ENCODE data around the gene U2AF2. TPM values are rescaled to one million over a fixed set of nuclear protein-coding genes. Genes with fewer than 3 reads are reported as not detected.

The U2AF2 gene
- total and polyA plus RNA-seq, 9 of the 15 experiments (the other 6 are each of a cell fraction or from before 2014, with no cell fraction given), result 3.0 to 331 (median 157) TPM

DNA sequence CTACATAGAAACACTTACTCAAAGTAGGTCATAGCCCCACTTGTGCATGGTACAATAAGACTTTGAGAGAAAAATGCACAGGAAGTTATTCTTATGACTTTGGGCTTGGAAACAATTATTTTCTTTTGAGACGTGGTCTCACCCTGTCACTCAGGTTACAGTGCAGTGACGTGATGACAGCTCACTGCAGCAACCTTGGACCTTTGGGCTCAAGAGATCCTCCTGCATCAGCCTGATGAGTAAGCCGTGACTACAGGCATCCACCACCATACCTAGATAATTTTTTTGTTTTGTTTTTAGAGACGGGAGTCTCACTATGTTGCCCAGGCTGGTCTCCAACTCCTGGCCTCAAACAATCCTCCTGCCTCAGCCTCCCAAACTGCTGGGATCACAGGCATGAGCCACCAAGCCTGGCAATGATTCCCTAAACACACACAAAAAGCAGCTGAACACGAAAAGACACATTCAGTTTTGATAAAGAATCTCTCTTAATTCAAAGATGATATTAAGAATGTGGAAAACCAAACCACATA lies 65.4 kb downstream of the U2AF2 start:
- Histone ChIP-seq H3K27me3 (ENCODE audit: control insufficient read depth in 2 of 2, insufficient read depth in 2 of 2, low read length in 2 of 2) (peaks cover 11 to 46% of the 10 kb centered on the region in 2 experiments), H3K36me3 (ENCODE audit: control insufficient read depth, insufficient read depth, low read length) (no peaks in the 10 kb centered on the region), H3K9me1 (ENCODE audit: control insufficient read depth, insufficient read depth, low read length) (no peaks in the 10 kb centered on the region), H3K9me3 (replicated peaks; ENCODE audit: control insufficient read depth, insufficient read depth, low read depth, low read length) (peaks cover 4% of the 10 kb centered on the region; the same call in 1 of the 2 replicates), H4K20me1 (replicated peaks; ENCODE audit: control insufficient read depth, insufficient read depth, low read length) (no peaks in the 10 kb centered on the region), H3K4me2 (ENCODE audit: insufficient read depth, low read length) (no peak overlapping the region), H2AFZ (ENCODE audit: low read depth, low read length) (no peak overlapping the region), H3K9ac (ENCODE audit: insufficient read depth in 1 of 2, low read depth in 2 of 2, low read length in 2 of 2) (no peak overlapping the region), H3K27ac (ENCODE audit: extremely low read depth, low read depth, low read length) (no peak overlapping the region), H3K4me1 (replicated peaks in 1 of 2; ENCODE audit: control insufficient read depth in 2 of 2, insufficient read depth in 2 of 2, low read length in 2 of 2) (no peaks in the 10 kb centered on the region; a peak in 1 of 5 replicates), H3K79me2 (ENCODE audit: control insufficient read depth, insufficient read depth, low read length) (no peaks in the 10 kb centered on the region), H3K4me3 (no peak overlapping the region)
- intact Hi-C loops (cut with micrococcal nuclease) (no loop called here), in situ Hi-C loops (cut with MboI) (no loop called here)
- BruUV-seq (replicated peaks), result no TSS peak
- ChIA-PET POLR2A (interaction anchor here (1.1 kb wide), 1 partner anchor 29 kb away, joined by 3 read pairs; no protein-coding TSS in a partner anchor), CTCF (ENCODE audit: low intra/inter-chr PET ratio) (no interaction called here)
- no peak for DNase-seq (ENCODE audit: extremely low read depth in 1 of 4, low spot score in 3 of 4)
- ATAC-seq, result no peak
- FAIRE-seq, result no peak
- WGBS (ENCODE audit: insufficient coverage, low coverage, missing lambda C conversion rate), result 2% methylated on average over 5 of the region's 5 CpGs
- TF ChIP-seq, protein P1, sequence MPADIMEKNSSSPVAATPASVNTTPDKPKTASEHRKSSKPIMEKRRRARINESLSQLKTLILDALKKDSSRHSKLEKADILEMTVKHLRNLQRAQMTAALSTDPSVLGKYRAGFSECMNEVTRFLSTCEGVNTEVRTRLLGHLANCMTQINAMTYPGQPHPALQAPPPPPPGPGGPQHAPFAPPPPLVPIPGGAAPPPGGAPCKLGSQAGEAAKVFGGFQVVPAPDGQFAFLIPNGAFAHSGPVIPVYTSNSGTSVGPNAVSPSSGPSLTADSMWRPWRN (IDR thresholded peaks at IDR 0.05; ENCODE audit: low read depth), result no peak
- TF ChIP-seq DNMT1 (IDR thresholded peaks at IDR 0.05), result no peak
- TF ChIP-seq RAD51 (IDR thresholded peaks at IDR 0.05; ENCODE audit: borderline replicate concordance, low read depth), result no peak
- TF ChIP-seq, protein P2, sequence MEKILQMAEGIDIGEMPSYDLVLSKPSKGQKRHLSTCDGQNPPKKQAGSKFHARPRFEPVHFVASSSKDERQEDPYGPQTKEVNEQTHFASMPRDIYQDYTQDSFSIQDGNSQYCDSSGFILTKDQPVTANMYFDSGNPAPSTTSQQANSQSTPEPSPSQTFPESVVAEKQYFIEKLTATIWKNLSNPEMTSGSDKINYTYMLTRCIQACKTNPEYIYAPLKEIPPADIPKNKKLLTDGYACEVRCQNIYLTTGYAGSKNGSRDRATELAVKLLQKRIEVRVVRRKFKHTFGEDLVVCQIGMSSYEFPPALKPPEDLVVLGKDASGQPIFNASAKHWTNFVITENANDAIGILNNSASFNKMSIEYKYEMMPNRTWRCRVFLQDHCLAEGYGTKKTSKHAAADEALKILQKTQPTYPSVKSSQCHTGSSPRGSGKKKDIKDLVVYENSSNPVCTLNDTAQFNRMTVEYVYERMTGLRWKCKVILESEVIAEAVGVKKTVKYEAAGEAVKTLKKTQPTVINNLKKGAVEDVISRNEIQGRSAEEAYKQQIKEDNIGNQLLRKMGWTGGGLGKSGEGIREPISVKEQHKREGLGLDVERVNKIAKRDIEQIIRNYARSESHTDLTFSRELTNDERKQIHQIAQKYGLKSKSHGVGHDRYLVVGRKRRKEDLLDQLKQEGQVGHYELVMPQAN (IDR thresholded peaks at IDR 0.05; ENCODE audit: borderline replicate concordance), result no peak
- TF ChIP-seq PCBP2 (IDR thresholded peaks at IDR 0.05; ENCODE audit: low read depth, low read length, poor library complexity, severe bottlenecking), result no peak
- no peak for TF ChIP-seq SNRNP70 (optimal IDR thresholded peaks at IDR 0.05; ENCODE audit: low read depth, low read length)
- TF ChIP-seq CSDE1 (IDR thresholded peaks at IDR 0.05), result no peak
- no peak for TF ChIP-seq SIN3B (IDR thresholded peaks at IDR 0.05; ENCODE audit: low read depth)
- TF ChIP-seq, protein P3, sequence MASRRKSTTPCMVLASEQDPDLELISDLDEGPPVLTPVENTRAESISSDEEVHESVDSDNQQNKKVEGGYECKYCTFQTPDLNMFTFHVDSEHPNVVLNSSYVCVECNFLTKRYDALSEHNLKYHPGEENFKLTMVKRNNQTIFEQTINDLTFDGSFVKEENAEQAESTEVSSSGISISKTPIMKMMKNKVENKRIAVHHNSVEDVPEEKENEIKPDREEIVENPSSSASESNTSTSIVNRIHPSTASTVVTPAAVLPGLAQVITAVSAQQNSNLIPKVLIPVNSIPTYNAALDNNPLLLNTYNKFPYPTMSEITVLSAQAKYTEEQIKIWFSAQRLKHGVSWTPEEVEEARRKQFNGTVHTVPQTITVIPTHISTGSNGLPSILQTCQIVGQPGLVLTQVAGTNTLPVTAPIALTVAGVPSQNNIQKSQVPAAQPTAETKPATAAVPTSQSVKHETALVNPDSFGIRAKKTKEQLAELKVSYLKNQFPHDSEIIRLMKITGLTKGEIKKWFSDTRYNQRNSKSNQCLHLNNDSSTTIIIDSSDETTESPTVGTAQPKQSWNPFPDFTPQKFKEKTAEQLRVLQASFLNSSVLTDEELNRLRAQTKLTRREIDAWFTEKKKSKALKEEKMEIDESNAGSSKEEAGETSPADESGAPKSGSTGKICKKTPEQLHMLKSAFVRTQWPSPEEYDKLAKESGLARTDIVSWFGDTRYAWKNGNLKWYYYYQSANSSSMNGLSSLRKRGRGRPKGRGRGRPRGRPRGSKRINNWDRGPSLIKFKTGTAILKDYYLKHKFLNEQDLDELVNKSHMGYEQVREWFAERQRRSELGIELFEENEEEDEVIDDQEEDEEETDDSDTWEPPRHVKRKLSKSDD (conservative IDR thresholded peaks at IDR 0.05; ENCODE audit: low read length), result no peak
- TF ChIP-seq, protein P4, sequence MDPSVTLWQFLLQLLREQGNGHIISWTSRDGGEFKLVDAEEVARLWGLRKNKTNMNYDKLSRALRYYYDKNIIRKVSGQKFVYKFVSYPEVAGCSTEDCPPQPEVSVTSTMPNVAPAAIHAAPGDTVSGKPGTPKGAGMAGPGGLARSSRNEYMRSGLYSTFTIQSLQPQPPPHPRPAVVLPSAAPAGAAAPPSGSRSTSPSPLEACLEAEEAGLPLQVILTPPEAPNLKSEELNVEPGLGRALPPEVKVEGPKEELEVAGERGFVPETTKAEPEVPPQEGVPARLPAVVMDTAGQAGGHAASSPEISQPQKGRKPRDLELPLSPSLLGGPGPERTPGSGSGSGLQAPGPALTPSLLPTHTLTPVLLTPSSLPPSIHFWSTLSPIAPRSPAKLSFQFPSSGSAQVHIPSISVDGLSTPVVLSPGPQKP (CRISPR knock-in tag; IDR thresholded peaks at IDR 0.05), result no peak
- no peak for TF ChIP-seq NCOR1 (IDR thresholded peaks at IDR 0.05)
- TF ChIP-seq ZFP1 (CRISPR knock-in tag; IDR thresholded peaks at IDR 0.05), result no peak
- no peak for TF ChIP-seq HDAC3 (IDR thresholded peaks at IDR 0.05; ENCODE audit: borderline replicate concordance, partially characterized antibody)
- TF ChIP-seq ZBTB7A (IDR thresholded peaks at IDR 0.05; ENCODE audit: borderline replicate concordance, control insufficient read depth, low read depth, low read length), result no peak
- TF ChIP-seq SREBF1 (IDR thresholded peaks at IDR 0.05; ENCODE audit: borderline replicate concordance, low read depth, low read length), result no peak

All from K562 (cell line).